GM21381 (cell line): ENCODE results near the gene BCO2.
A peak's percentile ranks its signal among the peaks of the same experiment; 100 is the strongest.
"Not testable (repeated sequence)": the region's sequence is repeated elsewhere in the genome, so short reads cannot be mapped to it uniquely, and the experiment has no call there.

Experiments used
- ATAC-seq: cut with Tn5 transposase; IDR thresholded peaks from one replicate; pipeline ENCODE4 v1.9.1; 2021; ENCODE audit warnings: mild to moderate bottlenecking, moderate library complexity; ENCODE audit not compliant: unreplicated experiment

BCO2 gene

DNA sequence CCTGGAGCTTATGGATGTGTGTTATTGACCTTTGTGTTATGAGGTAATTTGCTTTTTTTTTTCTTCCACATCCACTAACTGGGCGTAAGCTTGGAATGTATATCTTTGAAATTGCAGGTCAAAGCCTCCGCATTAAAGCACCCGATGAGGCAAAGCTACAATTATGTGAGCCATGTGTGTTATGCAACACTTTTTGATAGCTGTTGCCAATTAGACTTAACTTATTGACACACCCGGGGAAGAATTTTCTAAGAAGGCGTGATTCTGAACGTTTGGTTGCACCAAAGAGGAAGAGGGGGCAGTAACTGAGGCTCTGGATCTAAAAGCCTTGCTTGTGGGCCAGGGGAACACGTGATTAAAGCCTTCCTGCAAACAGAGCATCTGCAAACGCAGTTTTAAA, 8.8 kb upstream of the BCO2 start:
- no peak for ATAC-seq

DNA sequence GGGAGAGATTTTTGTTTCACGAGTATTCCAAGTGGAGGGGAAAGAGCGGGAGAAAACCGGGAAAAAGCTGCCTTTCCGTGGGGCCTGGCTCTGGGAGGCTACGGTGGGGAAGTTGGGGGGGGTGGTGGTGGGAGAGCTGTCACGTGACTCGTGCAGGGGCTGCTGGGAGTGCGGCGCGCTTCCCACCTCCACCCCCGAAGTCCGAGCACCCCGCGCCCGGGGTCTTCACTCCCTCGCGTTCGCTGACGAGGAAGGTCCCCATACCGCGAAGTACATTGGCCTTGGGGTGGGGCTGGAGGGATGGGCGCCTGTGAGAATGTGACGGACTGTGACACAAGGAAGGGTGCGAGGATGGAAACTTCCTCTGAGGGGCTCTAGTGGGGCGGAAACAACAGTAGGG, 8.2 kb upstream of the BCO2 start, which contains the start of gene TEX12:
TEX12 (plus strand) TSS at position 228 of the 400 bp plus-strand sequence. CDS start 1,897 bp downstream, outside the sequence.
- ATAC-seq = no peak

DNA sequence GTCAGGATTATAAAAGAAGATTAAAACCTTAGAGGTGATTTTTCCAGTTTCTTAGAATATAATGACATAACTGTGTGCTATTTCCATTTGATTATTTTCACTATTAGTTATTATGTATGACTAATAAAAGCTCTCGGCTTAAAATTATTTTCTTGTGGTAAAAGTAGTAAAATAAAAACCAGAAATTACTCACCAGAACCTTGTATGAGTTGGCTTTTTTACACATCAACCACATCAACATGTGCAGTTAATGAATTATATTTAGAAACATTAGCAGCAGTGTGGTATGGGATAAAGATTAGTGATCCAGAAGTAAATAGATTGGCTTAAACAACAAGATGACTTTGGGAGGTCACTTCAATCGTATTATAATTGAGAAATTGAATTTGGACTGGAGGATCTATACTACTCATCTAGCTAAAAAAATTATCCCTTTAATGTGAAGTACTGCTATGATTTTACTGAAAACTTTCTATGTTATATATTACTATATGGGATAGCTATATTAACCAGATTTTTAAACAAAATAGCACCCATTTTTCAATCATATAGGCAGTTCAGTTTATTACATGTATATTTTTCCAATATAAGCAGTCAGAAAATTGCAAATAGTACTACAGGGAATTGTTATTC, 2.8 kb upstream of the BCO2 start:
- peak; percentile 71 for ATAC-seq

DNA sequence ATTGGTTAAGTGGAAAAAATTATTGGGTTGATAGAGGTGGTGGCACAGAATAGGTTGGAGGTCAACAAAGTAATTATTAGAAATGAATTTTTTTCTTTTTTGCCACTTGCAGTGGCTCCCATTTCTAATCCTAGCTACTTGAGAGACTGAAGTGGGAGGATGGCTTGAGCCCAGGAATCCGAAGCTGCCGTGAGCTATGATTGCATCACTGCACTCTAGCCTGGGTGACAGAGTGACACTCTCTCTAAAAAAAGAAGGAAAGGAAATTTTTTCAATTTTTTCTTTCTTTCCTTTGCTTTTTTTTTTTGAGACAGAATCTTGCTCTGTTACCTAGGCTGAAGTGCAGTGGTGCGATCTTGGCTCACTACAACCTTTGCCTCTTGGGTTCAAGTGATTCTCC, 2.2 kb upstream of the BCO2 start:
- no peak for ATAC-seq

DNA sequence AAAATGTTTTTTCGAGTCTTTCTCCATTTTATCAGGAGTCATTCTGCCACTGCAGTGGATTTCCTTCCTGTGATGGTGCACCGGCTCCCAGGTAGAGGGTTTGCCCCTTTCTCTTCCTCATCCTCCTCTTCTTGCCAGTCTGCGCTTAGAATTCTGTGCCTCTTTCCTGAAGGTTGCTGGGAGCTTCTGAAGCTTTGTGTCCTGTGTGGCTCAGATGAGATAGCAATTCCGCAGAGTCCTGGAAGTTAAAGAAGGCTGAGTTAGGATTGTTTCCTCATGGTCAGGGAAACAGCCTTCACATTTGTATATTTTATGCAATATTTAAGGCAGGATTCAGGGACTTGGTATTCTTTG, 264 bp downstream of the BCO2 start:
- no peak for ATAC-seq

DNA sequence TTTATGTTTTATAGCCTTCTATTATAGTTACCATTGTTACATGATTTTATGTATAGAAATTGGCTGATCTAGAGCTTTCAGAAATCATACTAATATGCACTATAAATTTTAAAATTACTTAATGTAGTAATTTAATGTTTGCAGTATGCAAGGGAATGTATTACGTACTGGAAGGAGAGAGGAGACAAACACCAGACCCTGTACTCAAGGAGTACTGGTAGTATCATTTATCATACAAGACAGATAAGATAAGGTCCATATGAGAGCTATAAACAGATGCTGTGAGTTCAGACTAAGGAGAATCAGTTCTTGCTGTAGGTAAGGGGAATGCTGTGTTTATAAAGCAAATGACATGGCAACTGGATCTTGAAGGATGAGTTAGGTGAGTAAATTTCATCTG, 765 bp downstream of the BCO2 start:
- ATAC-seq = no peak

DNA sequence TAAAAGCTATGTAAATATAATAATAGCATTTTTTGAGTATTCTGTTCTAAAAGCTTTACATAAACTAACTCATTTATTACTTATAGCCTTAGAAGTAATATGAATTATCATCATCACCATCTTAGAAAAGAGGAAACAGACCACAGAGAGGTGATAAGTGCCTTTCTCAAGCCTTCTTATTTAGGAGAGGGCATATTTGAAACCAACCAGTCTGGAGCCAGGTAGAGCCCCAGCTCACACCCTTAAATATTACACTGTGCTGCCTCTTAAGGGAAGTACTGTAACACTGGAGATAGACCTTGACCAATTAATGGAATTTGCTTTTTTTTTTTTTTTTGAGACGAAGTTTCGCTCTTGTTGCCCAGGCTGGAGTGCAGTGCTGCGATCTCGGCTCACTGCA, 2.3 kb downstream of the BCO2 start:
- no peak for ATAC-seq

DNA sequence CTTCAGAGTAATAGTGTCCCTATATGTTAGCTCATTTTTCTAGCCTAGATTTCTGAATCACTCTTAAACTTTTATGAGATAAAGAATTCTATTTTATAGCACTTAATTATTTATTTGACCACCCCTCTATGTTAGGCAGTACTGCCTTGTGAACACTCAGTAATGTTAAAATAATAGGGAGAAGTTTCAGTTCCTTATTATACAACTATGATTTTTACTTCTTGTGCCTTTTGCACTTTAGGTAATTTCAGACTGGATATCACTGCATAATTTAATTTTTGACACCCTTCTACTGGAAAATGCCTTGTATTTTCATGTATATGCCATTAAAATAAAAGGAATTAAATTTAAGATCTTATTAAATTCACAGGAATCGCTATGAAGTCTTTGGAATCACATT, 3.1 kb downstream of the BCO2 start:
- no peak for ATAC-seq

DNA sequence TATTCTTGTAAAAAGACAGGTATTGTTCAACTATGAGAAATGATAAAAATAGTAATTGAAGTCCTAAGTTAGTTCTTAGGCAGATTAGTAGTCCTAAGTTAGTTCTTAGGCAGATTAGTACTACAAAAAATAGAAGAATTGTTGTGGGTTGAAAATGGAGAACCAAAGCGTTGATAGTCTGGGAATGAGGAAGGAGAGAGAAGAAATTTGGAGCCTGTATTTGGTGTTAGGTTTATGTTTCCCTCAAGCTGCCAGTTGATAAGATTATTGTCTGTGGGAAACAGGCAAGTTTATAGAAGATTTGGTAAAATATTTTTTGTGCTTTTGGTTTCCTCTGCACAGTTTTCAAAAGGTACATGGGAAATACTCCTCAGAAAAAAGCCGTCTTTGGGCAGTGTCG, 3.6 kb downstream of the BCO2 start:
- no peak for ATAC-seq

DNA sequence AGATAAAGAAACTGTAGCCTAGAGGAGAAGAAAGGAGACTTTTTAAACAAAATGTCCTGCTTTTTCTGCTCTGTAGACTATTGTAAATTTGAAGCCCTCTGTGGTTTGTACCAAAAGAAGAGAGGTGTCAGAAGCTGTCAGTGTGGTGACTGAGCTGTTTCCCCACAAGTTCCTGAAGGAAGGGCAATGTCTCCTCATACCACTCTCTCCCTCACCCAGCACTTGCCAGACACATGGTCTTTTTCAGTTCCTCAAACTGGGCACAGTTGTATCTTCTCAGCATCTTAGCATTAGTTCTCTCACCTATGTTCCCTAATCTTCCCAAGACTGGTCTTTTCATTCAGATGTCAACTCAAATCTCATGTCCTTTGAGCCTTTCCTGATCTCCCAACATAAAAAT, 4.3 kb downstream of the BCO2 start:
- ATAC-seq = peak; percentile 79

DNA sequence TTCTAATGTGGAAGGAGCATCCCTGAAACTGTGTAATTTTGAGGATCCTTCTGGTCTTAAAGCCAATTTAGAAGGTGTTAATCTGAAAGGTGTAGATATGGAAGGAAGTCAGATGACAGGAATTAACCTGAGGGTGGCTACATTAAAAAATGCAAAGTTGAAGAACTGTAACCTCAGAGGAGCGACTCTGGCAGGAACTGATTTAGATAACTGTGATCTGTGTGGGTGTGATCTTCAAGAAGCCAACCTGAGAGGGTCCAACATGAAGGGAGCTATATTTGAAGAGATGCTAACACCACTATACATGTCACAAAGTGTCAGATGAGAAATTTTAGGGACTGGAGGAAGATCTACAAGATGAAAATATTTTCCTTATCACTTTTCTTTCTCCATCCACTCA, 7.6 kb downstream of the BCO2 start:
- no peak for ATAC-seq

DNA sequence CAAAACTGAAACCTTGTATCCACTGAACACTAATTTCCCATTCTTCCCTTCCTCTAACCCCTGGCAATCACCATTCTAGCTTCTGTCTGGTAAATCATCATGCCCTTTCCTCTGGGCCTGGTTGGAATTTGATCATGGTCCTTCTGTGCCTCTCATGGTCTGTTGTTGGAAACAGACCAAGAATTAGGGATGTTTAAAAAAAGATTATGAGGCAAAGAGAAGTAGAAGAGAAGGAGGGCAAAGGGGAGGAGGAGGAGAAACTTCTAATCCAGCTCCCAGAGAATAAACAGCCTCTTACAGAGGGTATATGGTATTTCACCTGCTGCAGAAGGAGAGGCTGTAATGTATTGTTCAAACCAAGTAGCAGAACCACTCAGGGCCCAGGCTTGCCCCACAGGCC, 10.6 kb downstream of the BCO2 start:
- ATAC-seq = no peak

DNA sequence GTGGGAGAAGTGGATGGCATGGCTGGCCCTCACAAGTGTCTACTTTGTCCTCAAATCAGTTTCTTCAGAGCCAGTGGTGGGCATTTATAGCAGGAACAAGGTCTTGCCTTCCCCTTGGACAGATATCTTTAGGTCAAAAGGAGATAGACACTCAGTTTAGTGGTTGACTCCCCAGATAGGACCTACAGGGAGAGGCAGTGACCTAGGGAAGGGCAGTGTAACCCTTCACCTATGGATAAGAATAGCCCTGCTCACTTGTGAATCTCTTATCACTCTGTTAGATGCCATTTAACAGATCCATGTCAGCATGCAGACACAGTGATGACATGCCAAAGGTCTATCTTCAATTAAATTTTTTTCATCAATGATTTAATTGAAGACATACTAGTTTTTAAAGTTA, 11.0 kb downstream of the BCO2 start:
- ATAC-seq = no peak

DNA sequence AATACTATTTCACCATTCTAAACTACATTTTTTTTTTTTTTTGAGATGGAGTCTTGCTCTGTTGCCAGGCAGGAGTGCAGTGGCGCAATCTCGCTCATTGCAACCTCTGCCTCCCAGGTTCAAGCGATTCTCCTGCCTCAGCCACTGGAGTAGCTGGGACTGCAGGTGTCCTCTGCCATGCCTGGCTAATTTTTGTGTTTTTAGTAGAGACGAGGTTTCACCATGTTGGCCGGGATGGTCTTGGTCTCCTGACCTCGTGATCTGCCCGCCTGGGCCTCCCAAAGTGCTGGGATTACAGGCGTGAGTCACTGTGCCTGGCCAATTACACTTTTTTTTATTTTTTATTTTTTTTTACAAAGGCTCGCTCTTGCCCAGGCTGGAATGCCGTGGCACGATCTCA, 19.8 kb downstream of the BCO2 start:
- not testable (repeated sequence) for ATAC-seq

DNA sequence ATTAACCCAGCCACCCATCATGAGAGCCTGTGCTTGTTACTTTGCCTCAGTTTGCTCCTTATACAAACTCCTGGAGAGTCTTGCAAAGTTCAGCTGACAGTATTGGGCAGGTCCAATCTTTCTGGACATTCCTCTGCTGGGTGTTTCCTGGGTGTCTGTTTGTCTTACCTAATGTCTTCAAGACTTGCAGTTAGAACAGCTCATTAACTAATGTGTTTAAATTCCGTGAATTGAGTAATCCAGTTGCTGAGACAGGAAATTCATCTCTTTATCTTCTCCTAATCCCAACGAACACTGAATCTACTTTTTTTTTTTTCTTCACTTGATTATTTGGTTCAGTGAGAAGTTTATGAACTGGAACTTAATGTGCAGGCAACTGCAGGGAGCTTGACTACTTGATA, 20.6 kb downstream of the BCO2 start:
- ATAC-seq = no peak

DNA sequence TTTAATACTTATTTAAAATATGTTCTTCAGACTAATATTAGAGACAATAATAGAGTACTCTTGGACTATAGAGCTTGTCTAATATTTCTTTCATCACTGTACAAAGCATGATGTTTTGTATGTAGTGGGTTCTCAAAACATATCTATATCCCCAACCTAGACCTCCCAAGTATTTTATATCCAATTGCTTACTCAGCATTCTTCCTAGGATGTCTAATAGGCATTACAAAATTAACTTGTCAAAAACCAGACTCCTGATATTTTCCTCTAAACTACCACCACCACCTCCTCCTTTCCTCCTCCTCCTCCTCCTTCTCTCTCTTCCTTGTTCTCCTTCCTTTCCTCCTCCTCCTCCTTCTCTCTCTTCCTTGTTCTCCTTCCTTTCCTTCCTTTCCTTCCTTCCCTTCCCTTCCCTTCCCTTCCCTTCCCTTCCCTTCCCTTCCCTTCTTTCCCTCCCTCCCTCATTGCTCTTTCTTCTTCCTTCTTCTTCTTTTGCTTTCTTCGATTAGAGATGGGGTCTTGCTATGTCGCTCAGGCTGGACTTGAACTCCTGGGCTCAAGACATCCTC, 21.3 kb downstream of the BCO2 start:
- ATAC-seq = no peak

DNA sequence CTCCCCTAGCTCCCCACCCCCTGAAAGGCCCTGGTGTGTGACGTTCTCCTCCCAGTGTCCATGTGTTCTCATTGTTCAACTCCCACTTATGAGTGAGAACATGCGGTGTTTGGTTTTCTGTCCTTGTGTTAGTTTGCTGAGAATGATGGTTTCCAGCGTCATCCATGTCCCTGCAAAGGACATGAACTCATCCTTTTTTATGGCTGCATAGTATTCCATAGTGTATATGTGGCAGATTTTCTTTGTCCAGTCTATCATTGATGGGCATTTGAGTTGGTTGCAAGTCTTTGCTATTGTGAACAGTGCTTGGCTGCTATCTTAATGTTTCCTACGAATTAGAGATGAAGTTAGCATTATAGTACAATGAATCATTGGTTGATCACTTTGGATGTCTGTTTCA, 23.8 kb downstream of the BCO2 start:
- ATAC-seq = not testable (repeated sequence)

DNA sequence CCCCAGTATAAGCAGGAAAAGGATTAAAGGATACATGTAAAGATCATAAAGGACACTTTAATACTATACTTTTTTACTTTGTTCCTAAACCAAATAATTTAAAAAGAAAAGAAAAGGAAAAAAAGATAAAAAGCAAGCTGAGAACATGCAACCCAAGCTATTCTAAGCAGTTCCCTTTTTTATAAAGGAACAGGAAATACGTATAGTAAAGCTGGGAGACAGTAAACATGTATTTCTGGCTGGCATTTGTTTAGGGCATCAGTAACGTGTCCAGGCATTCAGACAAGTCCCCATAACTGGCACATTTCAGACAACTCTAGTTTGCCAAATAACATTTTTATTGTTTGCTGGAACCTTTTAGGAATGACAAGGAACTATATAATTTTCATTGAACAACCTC, 24.9 kb downstream of the BCO2 start:
- ATAC-seq = no peak

DNA sequence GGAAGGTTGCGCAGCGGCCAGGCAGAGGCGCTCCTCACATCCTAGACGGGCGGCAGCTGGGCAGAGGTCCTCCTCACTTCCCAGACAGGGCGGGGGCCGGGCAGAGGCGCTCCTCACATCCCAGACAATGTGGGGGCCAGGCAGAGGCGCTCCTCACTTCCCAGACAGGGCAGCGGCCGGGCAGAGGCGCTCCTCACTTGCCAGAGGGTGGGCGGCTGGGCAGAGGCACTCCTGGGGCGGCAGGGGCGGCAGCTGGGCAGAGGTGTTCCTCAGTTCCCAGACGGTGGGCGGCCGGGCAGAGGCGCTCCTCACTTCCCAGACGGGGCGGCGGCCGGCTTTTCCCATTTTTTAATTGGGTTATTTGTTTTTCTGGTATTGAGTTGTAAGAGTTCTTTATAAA, 30.8 kb downstream of the BCO2 start:
- ATAC-seq = no peak

DNA sequence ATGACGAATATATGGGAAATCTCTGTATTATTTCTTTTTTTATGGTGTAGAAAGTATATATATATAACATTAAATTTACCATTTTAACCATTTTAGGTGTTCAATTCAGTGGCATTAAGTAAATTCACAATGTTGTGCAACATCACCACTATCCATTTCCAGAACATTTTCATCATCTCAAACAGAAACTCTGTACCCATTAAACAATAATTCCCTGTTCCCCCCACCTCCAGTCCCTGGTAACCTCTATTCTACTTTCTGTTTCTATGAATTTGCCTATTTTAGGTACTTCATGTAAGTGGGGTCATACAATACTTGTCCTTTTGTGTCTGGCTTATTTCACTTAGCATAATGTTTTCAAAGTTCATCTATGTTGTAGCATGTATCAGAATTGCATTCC, 35.6 kb downstream of the BCO2 start:
- ATAC-seq = no peak

DNA sequence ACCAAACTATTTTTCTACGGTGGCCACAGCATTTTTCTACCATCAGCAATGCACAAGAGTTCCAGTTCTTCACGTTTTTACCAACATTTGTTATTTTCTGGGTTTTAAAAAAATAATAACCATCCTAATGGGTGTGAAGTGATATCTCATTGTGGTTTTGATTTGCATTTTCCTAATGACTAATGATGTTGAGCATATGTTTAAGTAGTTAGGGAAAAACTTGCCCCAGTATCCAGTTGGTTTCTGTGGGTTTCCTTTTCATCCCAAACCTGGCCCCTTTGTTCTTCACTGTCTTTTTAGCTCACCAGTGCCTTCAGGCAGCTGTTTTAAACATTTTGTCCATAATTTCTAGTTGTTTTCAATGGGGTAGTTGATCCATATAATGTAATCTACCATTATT, 36.2 kb downstream of the BCO2 start:
- no peak for ATAC-seq

DNA sequence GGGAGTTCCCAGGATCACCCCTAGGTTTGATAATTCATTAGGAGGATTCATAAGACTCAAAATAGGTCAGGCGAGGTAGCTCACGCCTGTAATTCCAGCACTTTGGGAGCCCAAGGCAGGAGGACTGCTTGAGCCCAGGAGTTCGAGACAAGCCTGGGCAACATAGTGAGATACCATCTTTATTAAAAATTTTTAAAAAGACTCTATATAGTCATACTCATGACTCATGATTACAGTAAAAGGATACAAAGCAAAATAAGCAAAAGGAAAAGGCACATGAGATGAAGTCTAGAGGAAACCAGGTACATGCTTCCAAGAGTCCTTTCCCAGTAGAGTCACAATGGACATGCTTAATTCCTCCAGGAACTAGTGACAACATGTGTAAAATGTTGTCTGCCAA, 37.0 kb downstream of the BCO2 start:
- no peak for ATAC-seq

DNA sequence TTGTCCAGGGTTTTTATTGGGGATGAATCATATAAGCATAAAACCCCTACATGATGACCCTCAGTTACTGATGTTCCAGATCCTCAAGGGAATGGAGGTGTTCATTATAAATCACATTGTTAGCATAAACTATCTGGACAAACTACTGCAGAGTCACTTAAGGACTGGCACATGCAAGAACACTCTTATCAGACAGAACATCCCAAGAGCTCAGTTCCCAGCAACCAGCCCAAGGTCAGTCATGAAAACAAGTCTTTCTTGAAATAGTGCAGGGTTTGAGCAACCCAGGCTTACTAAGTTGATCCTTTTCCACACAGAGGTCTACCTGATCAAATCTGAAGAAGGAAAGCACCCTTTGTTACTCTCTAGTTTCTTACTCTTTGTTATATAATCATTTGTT, 37.4 kb downstream of the BCO2 start:
- ATAC-seq = no peak
